Activated CD4-positive, alpha-beta T cell treated with anti-CD3 and anti-CD28 coated beads, Interleukin-10, Interleukin-2, amounts not matched to agents 100 ng/mL and 50 ng/mL, durations not matched to agents 16 hours and 8 hours (primary cell): ENCODE results near the gene AGPAT4.
"Not testable (repeated sequence)": the region's sequence is repeated elsewhere in the genome, so short reads cannot be mapped to it uniquely, and the experiment has no call there.

Source experiments
- DNase-seq: peaks from one replicate; pipeline ENCODE4 v3.0.0-alpha.2; 2020

AGPAT4 gene

DNA sequence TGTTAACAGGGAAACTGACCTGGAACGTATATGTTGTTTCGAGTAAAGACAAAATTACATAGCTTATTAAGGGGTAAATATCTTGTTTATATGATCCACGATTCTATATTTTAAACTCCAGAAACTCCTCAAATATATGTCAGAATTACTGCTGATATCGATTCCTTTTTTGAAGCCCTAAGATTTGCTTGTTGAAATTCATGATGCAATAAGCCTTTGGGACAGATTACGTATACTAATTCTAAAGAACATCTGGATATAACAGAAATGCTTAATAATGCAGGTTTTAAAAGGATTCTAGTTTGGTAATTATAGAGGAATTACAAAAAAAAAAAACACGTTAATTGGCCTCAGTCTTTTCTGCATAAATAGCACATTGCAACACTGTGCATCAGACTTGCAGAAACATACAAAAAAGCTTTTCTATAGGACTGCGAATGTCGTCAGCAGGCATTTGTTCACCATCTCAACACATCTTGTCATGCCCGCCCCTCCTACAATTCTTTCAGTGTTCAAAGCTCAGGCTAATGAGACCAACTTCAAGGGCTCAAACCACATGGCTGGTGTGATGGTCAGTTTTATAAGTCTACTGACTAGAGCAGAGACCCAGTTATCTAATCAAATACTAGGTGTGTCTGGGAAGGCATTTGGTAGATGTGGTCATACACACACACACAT, 74.9 kb downstream of the AGPAT4 start:
- no peak for DNase-seq

DNA sequence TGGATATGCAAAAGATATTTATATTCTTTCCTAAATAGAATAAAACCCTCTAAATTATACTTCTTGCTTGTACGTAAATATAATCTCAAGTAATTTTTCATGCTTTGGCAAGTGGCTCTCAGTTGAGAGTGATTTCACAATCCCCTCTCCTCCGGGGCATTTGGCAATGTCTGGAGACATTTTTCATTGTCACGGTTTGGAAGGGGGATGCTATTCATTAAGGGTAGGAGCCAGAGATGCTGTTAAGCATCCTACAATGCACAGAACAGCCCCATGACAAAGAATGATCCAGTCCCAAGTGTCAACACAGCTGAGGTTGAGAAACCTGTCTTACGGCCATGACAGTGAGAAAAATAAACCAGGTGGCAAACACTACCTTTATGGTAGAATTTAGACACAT, 75.7 kb downstream of the AGPAT4 start:
- DNase-seq, result no peak

DNA sequence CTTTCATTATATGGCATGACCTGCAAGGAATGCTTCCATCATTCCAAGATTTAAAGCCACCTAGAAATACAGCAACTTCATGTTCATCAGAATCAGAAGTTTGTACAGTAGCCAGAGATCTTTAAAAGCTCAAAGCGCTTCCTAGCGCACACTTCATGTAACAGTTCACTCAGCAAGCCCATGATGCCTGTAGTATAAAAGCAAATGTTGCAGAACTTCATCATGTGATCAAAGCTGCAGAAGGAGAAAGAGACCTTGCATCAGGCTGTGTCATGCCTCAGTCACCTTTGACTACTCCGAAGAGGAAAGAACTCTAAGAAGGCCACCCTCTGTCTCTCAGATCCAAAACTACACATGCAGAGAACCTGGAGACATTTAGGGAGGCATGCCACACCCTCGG, 78.5 kb downstream of the AGPAT4 start:
- no peak for DNase-seq

DNA sequence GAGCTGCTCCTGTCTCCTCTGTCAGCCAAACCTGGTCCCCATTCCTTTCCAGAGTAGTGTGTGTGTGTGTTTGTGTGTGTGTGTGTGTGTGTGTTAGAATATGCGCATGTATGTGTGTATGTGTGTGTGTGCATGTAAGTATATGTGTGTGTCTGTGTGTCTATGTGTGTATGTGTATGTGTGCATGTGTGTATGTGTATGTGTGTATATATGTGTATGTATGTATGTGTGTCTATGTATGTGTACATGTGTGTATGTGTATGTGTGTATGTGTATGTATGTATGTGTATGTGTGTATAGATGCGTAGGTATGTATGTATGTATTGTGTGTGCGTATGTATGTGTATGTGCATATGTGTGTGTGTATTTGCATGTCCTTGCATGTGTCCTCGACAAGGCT, 79.5 kb downstream of the AGPAT4 start:
- DNase-seq, result no peak

DNA sequence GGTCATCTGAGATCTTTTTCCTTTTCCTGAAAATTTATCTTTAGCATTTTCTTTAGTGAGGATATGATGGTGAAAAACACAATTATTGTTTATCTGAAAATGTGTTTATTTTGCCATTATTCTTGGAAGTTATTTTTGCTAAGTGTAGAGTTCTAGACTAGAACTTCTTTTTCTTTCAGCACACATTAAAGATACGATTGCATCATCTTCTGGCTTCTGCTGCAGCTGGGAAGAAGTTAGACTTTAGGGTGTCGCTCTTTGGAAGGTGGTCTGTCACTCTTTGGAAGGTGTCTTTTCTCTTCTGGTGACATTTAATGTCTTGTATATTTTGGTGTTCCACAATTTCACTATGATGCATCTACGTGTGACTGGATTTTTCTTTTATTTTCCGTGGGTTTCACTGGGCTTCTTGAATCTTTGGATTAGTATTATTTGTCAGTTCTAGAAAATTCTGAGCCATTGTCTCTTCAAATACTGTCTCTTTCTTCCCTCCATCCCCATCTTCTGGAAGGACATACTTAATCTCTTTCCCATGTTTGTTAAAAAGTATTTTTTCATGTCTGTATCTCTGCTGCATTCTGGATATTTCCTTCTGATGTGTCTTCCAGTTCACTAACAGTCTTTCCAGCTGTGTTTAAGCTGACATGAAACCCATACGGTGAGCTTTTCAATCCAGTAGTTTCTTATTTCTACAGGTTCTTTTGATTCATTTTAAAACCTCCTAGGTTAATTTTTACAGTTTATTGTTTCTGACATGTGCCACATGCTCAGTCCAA, 81.0 kb downstream of the AGPAT4 start:
- DNase-seq, result no peak

DNA sequence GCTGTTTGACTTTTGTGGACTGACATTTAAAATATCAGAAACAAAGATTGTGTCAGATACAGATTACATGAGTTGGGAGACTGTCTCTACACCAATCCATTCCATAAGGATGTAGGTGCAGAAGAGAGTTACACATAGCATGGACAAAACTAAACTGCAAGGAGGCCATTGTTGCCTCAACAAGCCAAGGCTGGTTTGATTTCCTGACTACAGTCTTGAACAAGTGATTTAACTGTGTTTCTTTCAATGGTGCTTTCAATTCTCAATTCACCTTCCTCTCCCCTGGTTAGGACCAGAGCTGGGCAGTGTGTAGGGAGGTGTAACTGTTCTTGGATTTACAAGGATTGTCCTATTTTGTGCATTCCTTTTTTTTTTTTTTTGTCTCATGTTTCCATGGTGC, 82.2 kb downstream of the AGPAT4 start:
- no peak for DNase-seq

DNA sequence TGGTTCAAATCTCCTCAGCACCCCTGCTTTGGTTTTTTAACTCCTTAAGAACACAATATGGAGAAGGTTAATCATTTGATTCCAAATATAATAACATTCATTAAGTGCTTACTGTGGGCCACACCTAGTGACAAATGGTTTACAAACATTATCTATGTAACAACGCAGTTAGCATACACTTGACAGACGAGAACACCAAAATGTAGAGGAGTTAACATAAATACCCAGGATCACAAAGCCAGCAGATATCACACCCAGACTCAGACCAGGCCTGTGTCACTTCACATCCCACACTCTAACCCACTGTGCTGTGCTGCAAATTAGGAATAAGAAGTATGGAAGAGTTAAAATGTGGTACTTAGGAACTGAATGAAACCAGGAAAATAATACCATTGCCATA, 82.9 kb downstream of the AGPAT4 start:
- no peak for DNase-seq

DNA sequence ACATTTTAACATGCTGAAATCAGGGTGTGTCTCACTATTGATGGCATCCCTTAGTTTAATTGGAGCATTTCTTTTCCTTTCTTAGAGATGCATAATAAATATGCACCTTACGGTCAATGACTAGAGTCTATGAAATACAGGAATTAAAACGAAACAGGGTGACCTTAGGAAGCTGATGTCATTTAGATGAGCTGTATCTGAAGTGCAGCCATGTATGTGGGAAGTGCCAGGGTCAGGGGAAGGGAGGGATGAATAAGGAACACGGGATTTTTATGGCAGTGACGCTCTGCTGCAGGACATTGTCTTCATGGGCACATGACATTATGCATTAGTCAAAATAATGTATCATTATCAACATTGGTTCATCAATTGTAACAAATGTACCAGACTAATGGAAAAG, 84.0 kb downstream of the AGPAT4 start:
- DNase-seq, result no peak

DNA sequence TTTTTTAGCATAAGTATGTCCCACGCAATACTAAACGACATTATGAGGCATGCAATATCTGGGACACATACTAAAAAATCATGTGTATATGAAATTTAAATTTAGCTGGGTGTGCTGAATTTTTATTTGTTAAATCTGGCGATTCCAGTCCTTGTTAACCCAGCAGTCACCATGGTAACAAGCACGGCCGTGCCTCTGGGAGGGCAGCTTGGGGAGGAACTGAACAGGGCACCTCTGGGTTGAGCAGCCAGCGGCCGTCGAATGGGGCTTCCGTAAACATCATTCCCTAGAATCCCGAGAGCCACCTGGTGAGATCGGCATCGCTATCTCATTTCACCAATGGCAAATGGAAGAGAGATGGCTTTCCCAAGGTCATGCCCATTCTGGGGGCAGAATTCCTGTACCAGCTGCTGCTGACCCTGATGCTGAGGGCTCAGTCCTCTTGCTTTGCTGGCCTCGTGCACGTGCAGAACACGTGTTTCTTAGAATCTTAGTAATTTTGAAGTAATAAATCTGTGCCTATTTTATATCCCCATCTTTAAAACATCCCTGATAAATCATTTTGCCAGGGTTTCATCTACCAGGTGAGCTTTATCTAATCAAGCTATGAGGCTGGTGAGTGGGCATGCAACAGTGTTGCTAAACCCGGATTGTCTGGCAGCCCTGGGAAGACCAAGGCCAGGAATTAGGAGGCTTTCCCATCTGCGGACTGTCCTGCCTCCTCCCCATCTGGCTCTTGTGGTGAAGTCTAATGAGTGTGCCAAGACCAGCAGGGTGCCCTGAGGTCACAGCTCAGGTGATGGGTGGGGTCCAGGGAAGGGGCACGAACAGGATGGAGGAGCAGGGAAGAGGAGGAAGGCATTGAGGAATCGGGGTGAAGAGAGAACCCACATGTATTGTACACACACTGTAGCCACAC, 85.1 kb downstream of the AGPAT4 start:
- no peak for DNase-seq

DNA sequence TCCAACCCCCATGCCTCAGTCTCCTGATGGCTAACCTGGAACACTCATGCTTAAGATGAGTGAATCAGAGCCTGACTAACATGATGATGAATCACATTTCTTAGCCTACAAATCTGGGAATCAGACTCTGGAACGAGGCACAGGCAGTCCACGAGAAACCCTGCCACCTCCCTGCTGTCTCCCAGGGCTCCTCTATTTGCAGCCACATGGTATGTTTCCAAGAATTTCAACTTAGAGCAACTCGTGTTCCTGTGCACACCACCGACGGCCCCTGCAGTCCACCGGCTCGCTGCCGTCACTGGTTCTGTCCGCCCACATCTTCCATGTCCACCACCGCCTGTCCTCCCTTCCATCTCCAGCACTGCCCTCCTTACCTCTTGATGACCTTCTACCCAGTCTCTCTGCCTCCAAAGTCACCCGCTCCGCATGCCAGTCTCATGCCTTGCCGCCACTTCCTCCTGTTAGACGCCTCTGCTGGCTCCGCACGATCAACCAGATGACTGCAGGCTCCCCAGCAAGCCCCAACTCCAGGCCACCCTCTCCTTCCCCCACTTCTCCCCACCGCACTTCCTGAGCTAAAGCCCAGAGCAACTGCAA, 87.6 kb downstream of the AGPAT4 start:
- no peak for DNase-seq

DNA sequence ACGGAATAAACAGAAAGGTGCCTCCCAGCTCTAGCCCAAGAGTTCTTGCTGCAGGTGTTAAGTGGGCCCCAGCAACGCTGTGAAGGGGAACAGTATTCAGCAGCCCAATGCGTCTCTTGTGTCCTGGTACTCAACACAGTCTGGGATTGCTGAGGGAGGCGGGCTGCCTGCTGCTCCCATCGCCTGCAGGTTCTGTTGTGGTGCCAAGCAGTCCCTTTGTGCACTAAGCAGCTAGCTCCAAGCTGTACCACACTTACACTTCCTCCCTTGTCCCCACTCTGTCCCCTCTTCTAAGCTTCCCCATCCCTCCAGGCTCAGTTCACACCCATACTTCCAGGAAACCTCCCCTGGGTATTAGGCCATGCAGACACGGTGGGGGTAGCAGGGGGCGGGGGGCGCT, 92.7 kb downstream of the AGPAT4 start:
- no peak for DNase-seq

DNA sequence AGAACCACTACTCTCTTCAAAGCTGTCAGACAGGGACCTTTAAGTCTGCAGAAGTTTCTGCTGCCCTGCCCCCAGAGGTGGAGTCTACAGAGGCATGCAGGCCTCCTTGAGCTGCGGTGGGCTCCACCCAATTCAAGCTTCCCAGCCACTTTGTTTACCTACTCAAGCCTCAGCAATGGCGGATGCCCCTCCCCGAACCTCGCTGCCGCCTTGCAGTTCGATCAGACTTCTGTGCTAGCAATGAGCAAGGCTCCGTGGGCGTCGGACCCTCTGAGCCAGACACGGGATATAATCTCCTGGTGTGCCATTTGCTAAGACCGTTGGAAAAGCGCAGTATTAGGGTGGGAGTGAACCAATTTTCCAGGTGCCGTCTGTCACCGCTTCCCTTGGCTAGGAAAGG, 95.7 kb downstream of the AGPAT4 start:
- not testable (repeated sequence) for DNase-seq

DNA sequence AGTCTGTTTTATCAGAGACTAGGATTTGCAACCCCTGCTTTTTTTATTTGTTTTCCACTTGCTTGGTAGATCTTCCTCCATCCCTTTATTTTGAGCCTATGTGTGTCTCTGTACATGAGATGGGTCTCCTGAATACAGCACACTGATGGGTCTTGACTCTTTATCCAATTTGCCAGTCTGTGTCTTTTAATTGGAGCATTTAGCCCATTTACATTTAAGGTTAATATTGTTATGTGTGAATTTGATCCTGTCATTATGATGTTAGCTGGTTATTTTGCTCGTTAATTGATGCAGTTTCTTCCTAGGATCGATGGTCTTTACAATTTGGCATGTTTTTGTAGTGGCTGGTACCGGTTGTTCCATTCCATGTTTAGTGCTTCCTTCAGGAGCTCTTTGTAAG, 97.4 kb downstream of the AGPAT4 start:
- not testable (repeated sequence) for DNase-seq

DNA sequence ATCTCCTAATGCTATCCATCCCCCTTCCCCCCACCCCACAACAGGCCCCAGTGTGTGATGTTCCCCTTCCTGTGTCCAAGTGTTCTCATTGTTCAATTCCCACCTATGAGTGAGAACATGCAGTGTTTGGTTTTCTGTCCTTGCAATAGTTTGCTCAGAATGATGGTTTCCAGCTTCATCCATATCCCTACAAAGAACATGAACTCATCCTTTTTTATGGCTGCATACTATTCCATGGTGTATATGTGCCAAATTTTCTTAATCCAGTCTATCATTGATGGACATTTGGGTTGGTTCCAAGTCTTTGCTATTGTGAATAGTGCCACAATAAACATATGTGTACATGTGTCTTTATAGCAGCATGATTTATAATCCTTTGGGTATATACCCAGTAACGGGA, 101.1 kb downstream of the AGPAT4 start:
- DNase-seq, result not testable (repeated sequence)

DNA sequence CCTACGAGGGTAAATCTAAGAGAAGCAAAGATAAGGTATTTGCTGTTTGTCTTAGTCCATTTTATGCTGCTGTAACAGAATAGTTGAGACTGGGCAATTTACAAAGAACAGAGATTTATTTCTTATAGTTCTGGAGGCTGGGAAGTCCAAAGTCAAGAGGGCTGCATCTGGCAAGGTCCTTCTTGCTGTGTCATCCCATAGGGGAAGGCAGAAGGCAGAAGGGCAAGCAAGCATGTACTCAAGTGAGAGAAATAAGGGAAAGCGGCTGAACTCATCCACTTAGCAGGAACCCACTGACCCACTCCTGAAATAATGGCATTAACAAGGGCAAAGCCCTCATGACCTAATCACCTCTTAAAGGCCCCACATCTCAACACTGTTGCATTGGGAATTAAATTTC, 102.7 kb downstream of the AGPAT4 start:
- no peak for DNase-seq

DNA sequence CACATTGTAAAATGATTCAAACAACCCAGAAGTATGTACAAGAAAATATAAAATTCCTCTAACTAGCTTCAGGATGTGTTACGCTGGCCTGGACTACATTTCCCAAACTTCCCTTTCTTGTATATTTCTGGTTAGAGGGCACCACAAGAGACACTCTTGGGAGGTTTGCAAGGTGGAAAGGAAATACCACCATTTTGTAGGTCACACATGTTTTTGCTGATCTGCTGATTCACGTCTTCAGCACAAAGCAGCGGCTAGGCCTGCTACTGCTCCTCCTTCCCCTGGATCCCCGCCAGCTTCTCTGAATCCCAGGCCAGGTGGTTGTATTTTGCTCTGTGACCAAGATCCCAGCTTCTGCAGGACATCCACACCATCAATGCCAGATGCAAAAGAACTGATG, 104.2 kb downstream of the AGPAT4 start:
- DNase-seq, result no peak

DNA sequence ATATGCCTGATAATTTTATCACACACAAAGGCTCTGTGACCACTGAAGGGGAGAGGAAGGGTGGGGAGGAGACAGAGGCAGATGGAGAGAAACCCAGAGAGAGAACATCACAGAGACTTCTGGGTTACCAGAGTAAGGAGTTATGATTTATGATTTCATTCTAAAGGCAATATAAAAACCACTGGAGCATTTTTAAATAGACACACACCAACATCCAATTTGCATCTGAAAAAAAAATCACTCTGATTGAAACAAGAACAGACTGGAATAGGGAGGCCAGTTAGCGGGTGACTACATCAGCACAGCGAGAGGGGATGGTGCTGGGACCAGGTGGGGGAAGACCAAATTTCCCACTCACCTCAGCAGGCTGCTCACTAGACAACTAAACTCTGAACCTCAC, 104.8 kb downstream of the AGPAT4 start:
- no peak for DNase-seq

DNA sequence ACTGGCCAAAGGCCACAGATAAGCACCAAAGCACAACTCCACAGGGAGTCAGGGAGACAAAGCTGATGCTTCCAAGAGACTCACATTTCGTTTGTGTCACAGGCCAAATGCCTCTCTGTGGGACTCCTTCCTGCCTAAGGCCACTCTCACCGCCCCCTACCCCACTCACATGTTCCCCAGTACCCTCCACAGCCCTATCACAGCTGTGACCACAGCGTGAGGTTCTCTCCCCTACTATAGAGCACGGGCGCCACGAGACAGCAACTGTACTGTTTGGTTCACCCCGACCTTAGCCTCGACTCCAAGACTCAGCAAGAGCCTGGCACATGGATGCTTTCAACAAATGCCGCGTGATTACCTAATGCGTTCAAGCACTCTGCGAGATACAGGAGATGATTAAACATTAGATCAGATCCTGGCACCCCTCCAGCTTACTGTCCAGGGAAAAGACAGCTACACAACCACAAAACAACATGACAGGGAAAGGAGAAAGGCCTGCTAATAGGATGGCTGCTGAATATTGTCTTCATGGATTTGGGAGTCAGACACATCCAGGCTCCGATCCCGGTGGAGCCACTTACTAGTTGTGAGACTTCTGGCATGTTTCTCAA, 105.5 kb downstream of the AGPAT4 start:
- DNase-seq, result no peak

DNA sequence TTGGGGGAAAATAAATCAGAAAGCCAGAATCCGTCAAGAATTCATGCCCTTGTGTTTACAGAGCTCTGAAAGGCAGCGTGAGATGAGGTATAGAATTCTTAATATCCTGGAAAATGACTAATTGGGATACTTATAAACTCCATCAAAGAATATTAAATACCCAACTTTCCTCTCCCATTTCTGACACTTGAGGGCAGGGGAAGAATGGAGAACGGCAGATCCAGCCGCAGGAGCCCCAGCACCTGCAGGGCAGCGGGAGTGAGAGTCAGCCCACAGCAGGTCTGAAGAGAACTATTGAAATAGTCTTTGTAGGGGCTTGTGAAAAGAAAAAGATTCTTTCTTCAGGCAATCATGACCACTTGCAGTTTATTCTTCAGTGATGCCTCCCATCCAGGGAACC, 107.2 kb downstream of the AGPAT4 start:
- DNase-seq, result no peak

DNA sequence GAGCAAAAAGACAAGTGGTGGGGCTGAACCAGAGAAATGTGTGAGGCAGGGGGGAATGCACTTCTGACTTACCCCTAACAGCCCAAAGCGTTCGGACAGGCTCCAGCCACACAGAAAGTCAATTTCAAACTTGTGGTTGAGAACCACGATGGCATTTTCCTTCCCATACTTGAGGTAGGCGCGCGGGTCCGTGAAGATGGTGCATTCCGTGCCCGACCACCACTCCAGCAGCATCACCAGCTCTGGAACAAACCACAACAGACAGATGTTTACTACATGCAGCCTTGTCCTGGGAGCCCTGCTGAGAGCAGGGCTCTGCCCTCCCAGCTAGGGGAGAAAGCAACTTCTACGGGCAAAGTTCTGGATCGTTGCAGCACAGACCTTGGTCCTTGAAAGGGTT, 107.7 kb downstream of the AGPAT4 start:
- no peak for DNase-seq

DNA sequence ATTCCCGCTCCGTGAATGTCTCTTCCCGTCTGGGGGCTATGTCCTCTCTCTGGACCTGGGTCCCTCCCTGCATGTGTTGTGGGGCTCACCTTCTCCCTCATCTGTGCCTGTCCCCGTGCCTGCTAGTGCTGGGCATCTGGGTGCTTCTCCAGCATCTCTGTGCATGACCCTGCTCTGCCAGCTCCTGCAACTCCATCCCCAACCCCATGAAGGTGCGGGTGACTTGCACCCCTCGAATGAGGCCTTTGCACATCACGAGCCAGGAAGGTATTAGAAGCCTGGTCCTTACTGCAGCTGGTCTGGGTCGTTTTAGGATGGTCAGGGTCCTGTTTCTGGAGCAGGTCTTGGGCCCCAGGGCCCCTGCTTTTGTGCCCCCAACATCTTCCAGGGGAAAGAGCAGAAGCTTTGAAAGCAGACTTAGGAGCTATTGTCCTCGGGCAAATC, 109.7 kb downstream of the AGPAT4 start:
- DNase-seq, result no peak

DNA sequence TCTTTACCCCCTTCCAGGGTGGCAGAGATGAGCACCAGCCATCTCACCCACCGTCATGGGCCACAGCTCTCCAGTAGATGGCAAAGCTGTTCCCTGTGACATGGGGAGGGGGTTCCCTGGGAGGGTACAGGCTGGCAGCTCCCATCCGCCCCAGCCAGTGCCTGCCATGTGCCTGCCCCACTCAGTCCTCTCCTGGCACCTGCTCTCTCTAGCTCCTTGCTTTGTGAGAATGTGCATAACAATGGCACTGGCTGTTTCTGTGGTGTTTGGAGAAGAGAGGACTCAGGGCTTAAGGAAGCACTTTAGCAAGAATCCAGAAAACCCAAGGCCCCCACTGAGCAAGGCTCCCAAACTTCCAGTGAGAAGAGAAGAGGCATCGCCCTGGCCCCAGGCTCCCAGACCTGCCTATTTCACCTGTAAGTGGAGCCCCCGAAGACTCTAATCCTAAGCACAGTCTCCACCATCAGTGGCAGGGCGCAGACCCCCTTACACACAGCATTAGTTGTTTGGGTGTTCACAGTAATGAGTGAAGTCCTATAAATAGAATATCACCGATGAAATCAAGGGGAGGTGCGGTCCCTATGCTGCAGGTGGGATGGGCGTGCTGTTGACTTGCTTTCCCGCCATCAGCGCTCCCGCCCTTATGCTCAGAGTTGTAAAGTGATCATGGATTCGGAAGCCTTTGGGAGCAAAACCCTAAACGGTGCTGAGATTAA, 110.2 kb downstream of the AGPAT4 start:
- DNase-seq, result no peak
